GM21515 (cell line): ENCODE measurements around the gene SPATA21.
"Not testable (repeated sequence)": the region's sequence is repeated elsewhere in the genome, so short reads cannot be mapped to it uniquely, and the experiment has no call there.

Experiments used
- ATAC-seq: cut with Tn5 transposase; IDR thresholded peaks from one replicate; pipeline ENCODE4 v1.9.1; 2021; ENCODE audit not compliant: unreplicated experiment

SPATA21 gene

DNA sequence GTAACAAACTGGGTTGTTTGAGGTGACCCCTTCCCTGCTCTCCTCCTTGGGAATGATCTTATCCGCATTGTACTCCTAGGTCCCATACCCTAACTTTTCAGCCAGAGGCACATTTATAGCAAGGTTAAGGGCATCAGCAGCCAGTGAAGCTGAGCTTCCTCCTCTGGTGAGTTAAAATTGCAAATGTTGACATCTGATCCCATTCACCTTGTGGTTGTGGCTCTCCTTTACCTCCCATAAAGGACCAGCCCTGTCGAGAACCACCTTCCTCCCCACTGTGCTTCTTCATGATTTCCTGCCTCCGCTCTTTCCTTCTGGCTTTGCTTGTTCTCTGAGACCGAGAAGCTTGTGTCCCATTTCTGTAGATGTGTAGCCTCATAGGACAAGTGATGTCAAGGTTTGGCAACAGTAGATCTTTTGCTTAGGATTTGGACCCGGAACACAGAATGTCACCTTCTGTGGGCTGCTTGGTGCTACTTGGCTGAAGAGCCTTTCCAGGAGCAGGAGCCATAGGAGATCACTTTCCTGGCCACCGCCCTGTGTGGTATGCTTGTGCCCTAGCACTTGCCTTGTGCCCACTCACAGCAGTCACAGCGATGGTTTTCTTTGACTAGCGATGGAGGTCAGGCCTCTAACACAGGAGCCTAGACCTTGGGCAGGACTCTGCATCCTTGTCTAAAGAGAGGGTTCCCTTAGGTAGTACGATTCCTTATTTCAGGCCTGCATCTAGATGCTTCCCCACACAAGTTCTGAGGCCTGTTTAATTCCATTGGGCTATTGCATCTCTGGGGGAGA, 51.4 kb downstream of the SPATA21 start:
- ATAC-seq = no peak

DNA sequence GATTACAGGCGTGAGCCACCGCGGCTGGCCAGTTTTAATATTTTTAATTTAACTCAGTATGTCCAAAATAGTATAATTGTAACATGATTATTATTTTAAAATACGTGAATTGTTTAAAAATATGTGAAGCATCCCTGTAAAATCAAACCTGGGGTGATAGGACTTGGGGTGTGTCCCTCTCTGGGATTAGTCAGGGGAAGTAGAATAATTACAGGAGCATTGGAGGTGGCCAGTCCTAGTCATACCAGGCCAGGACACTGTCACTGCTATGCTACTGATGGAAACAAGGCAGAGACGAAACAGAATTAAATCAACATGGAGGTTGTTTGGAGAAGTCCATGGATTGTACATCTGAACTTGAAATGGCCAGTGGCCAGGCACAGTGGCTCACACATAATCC, 53.3 kb downstream of the SPATA21 start:
- no peak for ATAC-seq

DNA sequence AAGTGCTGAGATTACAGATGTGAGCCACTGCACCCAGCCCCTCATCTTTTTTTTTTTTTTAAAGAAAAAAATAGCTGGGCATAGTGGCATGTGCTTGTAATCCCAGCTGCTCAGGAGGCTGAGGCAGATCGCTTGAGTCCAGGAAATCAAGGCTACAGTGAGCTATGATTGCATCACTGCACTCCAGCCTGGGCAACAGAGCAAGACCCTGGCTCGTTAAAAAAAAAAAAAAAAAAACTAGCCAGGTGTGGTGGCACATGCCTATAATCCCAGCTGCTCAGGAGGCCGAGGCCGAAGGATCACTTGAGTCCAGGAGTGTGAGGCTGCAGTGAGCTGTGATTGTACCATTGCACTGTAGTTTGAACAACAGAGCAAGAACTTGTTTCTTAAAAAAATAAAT, 56.4 kb downstream of the SPATA21 start:
- ATAC-seq = no peak

DNA sequence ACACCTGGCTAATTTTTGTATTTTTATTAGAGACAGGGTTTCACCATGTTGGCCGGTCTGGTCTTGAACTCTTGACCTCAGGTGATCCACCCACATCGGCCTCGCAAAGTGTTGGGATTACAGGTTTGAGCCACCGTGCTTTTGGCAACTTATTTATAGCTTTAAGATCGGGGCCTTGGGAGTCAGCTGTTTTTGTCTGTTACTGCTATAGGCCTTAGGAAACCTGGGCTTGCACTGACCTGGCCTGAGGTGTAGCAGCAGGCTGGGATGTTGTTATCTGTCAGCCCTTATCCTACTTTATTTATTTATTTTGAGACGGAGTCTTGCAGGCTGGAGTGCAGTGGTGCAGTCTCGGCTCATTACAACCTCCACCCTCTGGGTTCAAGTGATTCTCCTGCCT, 58.8 kb downstream of the SPATA21 start:
- ATAC-seq = no peak

DNA sequence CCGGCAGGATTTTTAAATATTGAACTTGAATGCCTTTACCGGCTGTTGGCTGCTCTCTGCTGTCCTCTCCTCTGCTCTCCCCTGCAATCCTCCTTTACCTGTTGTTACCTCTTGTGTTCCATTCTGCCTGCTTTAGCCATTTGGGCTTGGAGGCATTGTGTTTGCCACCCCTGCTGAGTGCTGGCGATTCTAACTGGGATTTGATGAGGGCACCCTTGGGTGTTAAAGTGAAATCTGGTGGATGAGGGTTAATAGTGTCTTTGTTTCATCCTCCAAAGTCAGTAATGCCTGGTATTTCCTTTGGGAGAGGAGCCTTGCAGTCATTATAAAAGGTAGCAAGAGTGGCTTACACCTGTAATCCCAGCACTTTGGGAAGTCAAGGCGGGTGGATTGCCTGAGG, 60.3 kb downstream of the SPATA21 start:
- ATAC-seq = no peak

DNA sequence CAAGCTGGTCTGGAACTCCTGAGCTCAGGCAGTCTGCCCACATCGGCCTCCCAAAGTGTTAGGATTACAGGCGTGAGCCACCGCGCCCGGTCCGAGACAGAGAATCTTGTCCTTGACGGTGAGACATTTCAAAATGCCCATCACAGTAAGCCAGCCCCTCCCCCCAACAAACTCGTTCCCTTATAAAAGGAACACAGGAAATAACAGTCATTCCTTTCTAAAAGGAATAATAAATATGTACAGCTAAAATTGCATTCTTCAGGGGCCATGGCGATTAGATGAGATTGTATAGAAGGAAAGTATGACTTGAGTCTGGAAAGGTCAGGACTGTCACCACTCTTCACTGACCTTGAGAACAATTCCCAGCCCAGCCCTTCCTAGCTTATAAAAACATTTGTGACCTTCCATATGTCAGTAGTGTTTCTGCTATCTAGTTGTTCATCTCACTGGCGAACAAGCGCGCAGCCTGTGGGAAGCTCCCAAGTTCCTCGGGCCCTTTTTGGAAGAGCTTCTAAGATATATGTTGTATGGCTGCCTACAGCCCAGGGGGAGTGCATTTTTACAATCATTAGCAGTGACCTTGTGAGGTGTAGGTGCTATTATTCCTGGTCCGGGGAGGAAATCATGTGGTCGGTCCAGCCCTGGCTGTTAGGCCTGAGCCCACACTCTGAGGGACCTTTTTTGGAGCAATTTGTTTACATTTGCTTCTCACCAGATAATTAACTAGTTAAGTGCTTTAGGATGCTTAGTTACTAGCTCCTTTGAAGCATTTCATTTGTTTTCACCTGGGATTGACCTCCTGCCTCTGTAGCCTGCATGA, 61.5 kb downstream of the SPATA21 start:
- ATAC-seq = no peak

DNA sequence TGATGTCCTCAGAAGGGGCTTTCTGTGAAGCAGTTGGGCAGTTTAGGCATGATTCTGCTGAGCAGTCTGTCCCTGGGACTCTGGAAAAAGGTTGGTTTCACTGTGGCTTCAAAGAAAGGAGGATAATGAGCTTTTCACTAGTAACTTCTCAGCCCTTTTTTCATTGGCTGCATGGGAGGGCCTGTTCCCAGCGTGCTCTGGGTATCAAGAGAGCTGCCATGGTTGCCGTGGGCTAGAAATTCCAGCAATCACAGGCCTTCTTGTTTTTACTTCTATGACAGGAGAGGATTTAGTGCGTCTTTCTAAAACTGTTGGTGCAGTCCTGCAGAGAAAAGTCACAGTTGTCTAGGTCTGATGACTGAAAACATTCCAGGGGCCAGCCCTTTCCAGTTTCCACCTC, 63.0 kb downstream of the SPATA21 start:
- ATAC-seq = no peak

DNA sequence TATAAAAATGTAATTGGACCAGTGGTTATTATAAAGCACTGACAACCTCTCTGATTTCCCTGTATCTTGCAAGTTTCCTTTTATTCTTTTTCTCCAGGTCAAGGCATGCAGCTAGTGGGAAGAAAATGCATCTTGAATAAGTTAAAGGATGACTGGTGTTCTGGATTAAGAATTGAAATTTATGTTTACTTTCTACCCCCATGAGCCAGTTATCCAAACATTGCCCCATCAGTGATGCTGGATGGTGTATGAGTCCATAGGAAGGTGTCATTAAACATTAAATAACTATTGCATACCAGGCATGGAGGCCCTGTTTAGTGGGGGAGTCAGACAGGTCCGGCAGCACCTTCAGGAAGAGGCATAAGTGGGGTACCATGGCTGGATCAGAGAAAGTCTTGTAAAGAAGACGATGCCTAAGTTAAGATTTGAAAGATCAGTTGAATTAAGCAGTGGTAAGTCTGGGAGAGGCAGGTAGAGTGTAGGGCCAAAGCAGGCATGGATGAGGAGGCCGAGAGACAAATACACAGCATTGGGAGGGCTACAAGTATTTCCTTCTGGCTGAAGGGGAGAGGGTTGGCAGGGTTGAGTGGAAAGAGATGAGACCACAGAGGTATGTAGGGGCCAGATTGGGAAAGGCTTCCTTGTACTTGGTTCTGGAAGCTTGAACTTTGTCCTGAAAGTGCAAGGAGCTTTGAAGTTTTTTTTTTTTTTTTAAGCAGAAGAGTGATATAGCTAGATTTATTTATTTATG, 64.5 kb downstream of the SPATA21 start:
- no peak for ATAC-seq

DNA sequence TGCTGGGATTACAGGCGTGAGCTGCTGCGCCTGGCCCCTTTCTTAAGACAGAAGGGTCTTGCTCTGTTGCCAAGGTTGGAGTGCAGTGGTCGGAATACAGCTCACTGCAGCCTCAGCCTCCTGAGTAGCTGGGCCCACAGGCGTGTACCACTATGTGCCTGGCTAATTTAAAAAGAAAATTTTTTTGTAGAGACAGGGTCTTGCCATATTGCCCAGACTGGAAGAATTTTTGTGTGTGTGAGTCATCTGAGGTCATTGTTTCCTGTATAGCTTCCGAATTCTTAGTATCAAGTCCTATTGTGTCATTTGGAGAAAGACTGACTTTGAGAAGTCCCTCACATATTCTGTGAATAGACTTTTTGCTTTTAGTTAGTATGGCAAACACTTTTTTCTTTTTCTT, 65.5 kb downstream of the SPATA21 start:
- no peak for ATAC-seq

DNA sequence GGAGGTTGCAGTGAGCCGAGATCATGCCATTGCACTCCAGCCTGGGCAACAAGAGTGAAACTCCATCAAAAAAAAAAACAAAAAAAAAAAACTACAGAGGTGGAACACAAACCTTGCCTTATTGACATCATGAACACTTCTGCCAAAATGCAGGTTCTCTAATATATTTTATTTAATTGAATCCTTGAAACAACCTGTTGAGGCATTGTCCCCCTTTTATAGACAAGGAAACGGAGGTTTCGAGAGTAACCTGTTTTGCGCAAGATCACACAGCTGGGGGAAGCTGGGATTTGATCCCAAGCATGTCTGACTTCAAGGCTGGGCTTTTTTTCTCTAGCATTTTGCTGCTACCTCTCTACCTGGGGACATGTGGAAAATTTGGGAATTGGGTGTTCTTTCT, 67.4 kb downstream of the SPATA21 start:
- no peak for ATAC-seq

DNA sequence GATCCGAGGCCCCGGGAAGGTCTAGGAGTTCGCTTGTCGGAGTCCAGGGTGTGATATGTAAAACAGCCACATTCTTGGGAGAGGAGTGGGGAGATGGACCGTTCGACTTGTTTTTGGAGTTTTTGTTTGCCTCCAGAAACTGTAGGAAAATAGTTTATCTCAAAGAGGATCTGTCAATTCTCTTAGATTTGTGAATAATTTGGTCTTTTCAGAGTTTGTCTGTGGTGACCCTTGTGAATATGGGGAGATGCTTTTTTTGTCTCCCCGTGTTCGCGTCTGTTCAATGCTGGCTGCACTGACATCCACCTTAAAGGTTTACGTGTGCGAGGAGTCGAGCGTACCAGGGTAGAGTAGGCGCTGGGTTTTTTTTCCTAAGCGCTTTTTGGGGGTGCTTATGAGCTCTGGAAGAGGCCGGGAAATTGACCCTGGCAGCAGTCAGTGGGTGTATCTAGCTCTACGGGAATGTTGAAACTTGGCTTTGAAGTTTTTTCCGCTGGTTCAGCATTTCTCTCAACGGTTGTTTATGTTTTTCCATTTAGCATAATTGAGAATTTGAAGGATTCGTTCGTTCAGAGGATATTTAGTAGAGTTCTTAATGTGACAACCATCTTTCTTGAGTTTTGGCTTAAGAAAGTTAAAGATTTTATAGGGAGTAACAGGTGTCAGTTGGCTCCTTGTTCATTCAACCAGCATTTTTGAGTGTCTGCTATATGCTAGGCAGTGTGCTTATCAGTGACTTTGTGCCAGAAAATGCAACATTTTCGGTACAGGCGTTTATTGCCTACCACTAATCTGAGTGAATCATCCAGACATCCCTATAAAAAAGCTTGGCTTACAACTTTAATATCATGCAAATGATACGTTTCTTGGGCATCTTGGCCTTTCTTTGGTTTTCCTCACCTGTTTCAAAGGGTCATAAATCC, 69.0 kb downstream of the SPATA21 start:
- no peak for ATAC-seq

DNA sequence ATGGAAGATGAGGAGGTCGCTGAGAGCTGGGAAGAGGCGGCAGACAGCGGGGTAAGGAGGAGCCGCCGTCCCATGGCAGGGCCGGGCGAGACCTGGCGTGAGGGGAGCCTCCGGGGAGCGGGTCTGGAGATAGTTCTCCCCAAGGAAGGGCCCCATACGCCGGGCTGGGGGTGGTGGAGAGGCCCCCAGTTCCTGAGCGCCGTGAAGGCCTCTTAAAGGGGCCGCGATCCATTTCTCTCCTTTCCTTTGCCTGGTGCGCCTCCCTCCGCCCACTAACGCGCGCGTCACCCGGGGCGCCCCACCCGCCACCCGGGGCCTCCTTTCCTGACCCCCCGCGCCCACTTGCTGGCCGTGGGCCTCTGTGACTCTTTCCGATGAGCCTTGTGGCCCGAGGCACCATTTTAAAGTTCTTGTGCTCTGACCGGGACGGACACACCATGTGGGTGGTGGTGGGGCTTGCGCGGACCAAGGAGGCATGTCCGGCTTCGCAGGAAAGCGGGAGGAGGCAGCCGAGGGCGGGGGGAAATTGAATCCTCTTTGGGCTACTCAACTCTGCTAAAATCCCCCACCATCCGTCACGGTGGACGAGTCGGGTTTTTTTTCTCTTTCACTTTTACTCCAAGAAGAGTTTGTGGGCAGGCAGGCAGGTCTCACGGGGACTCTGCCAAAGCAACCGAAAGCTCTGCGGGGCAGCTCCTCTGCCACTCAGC, 69.8 kb downstream of the SPATA21 start:
- peak; percentile 55 for ATAC-seq

DNA sequence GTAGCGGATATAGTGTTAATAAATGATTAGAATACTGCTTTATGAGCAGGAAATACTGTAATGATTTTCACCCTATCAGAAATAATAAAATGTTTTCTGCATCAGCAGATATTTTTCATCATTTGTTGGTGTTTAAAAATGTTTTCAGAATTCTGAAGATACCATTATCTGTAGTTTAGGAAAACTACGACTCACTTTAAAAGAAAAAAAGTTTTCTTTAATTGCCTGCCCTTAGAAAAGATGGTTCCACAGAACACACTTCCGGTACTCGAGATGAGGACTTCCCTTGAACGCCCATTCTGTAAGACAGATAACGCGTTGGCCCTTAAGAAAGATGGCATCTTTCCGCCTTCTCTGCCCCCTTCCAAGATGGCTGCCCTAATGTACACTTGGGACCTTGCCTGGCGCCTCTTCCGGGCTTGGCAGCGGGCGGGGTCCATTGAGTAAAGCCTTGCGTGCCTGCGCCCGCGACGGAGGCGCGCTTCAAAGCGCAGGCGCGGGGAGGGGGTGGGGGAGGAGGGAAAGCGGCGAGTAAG, 70.4 kb downstream of the SPATA21 start, which contains the start of gene SZRD1:
Gene SZRD1 (plus strand): TSS at position 521 of the 536 bp plus-strand sequence. CDS start 16 bp downstream, outside the sequence.
- ATAC-seq = peak; percentile 77

DNA sequence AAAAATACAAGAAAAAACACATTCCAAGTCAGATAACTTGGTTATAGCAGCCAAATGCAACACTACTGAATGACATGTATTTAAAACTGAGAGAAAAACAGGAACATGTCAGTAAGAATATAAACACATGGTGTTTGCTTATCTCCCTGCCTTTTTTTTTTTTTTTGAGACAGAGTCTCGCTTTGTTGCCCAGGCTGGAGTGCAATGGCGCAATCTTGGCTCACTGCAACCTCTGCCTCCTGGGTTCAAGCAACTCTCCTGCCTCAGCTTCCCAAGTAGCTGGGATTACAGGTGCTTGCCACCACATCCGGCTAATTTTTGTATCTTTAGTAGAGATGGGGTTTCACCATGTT, 72.1 kb downstream of the SPATA21 start:
- ATAC-seq = not testable (repeated sequence)

DNA sequence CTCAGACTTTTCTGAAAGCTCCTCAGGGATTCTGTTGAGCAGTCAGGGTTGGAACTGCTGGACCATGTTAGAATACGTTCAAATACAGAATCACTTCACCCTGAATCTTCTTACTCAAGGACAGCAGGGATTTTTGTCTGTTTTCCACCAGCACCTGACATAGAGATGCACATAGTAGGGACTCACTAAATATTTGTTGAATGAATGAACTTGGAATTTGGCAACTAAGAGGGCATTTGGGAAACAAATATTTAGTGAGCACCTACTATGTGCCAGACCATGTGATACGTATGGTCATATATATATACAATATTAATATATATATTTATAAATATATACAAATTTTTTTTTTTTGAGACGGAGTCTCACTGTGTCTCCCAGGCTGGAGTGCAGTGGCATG, 80.4 kb downstream of the SPATA21 start:
- ATAC-seq = no peak

DNA sequence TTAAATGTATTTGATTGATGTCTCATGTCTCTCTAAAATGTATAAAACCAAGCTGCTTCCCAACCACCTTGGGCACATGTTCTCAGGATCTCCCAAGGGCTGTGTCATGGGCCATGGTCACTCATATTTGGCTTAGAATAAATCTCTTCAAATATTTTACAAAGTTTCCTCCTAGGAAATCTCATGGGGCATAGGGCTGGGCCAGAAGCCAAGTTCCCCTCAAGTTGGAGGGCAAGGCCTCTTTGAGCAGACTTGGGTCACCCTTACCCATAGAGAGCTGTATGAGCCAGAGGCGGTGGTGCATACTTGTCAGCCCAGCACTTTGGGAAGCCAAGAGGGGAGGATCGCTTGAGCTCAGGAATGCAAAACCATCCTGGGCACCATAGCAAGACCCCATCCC, 82.6 kb downstream of the SPATA21 start:
- ATAC-seq = no peak

DNA sequence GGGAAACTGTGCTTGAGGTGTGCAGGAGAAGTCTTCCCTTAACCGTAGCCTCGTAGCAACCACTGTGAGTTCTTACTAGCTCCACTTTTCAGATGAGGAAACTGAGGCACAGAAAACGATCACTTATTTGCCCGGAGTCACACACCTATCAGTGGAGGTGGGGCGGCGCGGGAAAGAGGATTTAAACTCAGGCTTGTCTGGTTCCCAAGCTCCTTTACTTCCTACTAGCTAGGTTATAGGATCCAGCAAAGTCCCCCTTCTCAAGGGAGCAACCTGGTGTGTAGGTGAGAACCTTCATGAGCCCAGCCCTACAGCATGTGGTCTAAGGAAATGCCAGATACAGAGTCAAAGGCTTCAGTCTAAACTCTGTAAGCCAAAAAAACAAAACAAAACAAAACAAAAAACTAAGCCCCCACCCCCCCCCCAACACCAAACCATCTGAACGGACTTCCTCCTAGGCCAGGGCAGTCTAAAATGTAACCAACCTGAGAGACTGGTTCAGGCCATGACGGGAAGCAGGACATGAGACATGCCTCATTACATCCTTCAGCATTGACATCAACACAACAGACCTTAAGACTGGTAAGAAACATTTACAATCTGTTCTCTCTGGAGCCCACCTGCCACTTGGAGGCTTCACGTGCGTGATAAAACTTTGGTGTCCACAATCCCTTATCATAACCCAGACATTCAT, 84.2 kb downstream of the SPATA21 start:
- no peak for ATAC-seq

DNA sequence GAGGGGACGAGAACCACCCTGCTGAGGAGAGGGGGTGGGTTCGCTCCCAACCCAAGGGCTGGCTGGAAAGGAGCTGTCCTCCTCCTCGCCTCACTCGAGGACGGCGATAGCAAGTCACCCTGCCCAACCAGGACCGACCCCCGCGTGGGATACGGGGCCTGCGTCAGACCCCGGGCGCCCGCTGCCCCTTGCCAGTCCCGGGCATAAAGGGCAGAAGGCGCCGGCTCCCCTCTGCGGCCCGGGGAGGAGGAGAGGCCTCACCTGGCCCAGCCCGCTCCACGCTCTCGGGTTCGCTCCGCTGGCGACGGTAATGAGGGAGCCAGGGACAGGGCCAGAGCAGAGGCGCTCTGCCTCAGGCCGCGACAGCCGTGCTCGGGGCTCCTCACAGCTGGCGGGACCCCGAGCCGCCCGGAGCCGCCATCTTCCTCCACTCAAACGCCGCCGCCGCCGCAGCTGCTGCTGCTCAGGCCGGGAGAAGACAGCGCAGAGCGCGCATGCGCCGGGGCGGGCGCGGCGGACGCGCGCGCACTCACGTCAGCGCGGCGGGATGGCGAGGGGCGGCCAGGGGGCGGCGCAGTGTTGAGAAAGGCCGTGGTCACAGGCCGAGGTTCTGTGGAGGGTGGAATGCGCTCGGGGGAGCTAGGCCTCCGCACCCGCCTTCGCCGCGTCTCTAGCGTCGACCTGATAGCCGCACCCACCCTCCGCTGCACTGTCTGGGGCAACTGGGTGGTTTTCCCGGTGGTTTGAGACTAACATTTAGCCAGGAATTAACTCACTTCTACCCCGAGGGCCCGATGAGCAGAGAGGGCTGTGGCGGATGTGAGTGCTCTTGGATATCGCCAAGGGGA, 85.0 kb downstream of the SPATA21 start, which contains the start of gene FBXO42:
Gene FBXO42 (minus strand): TSS at position 487 of the 848 bp plus-strand sequence. CDS start 37,062 bp downstream, outside the sequence.
- peak; percentile 83 for ATAC-seq
